Measurements from ENCODE around the gene CNPY1.

DNA sequence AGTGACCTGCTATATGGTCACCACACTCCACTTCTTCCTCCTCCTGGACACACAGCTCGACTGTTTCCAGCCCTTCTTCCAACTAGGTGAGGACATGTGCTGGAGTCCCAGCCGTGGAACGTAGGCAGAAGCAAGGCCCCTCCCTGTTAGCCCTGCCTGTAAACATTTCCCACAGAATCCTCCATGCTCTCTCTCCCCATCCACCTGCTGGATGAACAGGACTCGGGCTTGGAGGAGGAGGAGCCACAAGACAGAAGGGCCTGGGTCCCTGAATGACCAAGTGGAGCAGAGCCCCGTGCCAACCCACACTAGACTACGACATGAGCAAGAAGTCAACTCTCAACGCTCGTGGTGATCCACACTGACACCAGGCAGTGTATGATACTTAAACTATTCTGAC lies 9.9 kb downstream of the CNPY1 start:
- TF ChIP-seq RCOR1 (IDR thresholded peaks at IDR 0.05; ENCODE audit: low read length) (no peak), FOSL2 (IDR thresholded peaks at IDR 0.05; ENCODE audit: borderline replicate concordance, low read depth) (no peak), NRF1 (IDR thresholded peaks at IDR 0.05; ENCODE audit: low read depth, low read length) (no peak), EP300 (IDR thresholded peaks at IDR 0.05; ENCODE audit: borderline replicate concordance in 1 of 2, low read depth in 1 of 2, low read length in 1 of 2) (no peak), CHD2 (IDR thresholded peaks at IDR 0.05; ENCODE audit: low read length, partially characterized antibody) (no peak), TCF12 (IDR thresholded peaks at IDR 0.05) (no peak), SIN3A (IDR thresholded peaks at IDR 0.05; ENCODE audit: borderline replicate concordance, low read depth, low read length) (no peak), RXRA (IDR thresholded peaks at IDR 0.05; ENCODE audit: borderline replicate concordance, low read depth) (no peak), POLR2AphosphoS5 (IDR thresholded peaks at IDR 0.05; ENCODE audit: low read depth, low read length) (no peak), GATA2 (CRISPR knock-in tag; IDR thresholded peaks at IDR 0.05) (no peak)
- TF ChIP-seq, protein P1, sequence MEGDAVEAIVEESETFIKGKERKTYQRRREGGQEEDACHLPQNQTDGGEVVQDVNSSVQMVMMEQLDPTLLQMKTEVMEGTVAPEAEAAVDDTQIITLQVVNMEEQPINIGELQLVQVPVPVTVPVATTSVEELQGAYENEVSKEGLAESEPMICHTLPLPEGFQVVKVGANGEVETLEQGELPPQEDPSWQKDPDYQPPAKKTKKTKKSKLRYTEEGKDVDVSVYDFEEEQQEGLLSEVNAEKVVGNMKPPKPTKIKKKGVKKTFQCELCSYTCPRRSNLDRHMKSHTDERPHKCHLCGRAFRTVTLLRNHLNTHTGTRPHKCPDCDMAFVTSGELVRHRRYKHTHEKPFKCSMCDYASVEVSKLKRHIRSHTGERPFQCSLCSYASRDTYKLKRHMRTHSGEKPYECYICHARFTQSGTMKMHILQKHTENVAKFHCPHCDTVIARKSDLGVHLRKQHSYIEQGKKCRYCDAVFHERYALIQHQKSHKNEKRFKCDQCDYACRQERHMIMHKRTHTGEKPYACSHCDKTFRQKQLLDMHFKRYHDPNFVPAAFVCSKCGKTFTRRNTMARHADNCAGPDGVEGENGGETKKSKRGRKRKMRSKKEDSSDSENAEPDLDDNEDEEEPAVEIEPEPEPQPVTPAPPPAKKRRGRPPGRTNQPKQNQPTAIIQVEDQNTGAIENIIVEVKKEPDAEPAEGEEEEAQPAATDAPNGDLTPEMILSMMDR (IDR thresholded peaks at IDR 0.05) = no peak
- TF ChIP-seq, protein P2, sequence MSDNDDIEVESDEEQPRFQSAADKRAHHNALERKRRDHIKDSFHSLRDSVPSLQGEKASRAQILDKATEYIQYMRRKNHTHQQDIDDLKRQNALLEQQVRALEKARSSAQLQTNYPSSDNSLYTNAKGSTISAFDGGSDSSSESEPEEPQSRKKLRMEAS (IDR thresholded peaks at IDR 0.05; ENCODE audit: low read depth) = no peak

All from SK-N-SH (cell line).